Measurements from ENCODE around the gene PCDH19. TPM values are rescaled to one million over a fixed set of nuclear protein-coding genes. Genes with fewer than 3 reads are reported as not detected.

PCDH19 gene
- total and polyA plus RNA-seq, 10 of the 15 experiments (the other 5 are each of a cell fraction or from before 2014, with no cell fraction given), result 0.01 TPM; not detected in 9

DNA sequence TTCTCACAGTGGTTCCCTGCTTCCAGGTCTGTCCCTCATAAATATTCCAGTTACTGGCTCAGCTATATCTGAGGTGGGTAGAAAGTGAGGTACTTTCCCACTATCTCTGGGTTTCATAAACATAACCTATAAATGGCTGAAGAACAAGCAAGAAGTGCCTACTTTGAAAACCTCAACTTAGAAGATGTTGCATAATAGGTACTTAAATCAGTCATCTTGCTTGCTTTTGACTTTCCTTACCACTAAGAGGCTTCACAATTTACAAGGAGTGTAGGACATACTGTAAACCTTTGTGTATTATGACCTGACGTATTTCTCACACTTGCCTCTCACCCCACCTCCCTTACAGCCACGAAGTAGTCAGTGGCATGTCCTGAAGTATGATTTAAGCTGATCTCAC is 145.9 kb downstream of the PCDH19 start (continued):
- TF ChIP-seq, protein P1, sequence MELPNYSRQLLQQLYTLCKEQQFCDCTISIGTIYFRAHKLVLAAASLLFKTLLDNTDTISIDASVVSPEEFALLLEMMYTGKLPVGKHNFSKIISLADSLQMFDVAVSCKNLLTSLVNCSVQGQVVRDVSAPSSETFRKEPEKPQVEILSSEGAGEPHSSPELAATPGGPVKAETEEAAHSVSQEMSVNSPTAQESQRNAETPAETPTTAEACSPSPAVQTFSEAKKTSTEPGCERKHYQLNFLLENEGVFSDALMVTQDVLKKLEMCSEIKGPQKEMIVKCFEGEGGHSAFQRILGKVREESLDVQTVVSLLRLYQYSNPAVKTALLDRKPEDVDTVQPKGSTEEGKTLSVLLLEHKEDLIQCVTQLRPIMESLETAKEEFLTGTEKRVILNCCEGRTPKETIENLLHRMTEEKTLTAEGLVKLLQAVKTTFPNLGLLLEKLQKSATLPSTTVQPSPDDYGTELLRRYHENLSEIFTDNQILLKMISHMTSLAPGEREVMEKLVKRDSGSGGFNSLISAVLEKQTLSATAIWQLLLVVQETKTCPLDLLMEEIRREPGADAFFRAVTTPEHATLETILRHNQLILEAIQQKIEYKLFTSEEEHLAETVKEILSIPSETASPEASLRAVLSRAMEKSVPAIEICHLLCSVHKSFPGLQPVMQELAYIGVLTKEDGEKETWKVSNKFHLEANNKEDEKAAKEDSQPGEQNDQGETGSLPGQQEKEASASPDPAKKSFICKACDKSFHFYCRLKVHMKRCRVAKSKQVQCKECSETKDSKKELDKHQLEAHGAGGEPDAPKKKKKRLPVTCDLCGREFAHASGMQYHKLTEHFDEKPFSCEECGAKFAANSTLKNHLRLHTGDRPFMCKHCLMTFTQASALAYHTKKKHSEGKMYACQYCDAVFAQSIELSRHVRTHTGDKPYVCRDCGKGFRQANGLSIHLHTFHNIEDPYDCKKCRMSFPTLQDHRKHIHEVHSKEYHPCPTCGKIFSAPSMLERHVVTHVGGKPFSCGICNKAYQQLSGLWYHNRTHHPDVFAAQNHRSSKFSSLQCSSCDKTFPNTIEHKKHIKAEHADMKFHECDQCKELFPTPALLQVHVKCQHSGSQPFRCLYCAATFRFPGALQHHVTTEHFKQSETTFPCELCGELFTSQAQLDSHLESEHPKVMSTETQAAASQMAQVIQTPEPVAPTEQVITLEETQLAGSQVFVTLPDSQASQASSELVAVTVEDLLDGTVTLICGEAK (IDR thresholded peaks at IDR 0.05; ENCODE audit: borderline replicate concordance), result no peak
- TF ChIP-seq, protein P2, sequence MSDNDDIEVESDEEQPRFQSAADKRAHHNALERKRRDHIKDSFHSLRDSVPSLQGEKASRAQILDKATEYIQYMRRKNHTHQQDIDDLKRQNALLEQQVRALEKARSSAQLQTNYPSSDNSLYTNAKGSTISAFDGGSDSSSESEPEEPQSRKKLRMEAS (IDR thresholded peaks at IDR 0.05; ENCODE audit: low read depth, low read length), result no peak
- TF ChIP-seq ATF3 (IDR thresholded peaks at IDR 0.05; ENCODE audit: borderline replicate concordance, extremely low read depth, low read depth, low read length) (no peak), E2F4 (IDR thresholded peaks at IDR 0.05; ENCODE audit: low read depth, low read length) (no peak), BCL3 (IDR thresholded peaks at IDR 0.05; ENCODE audit: borderline replicate concordance, insufficient read depth, low read depth, low read length, poor library complexity, severe bottlenecking) (no peak), ZNF24 (IDR thresholded peaks at IDR 0.05) (no peak), ETV6 (conservative IDR thresholded peaks at IDR 0.05 in 1 of 2, IDR thresholded peaks at IDR 0.05 in 1 of 2; ENCODE audit: borderline replicate concordance in 1 of 2, low read depth in 1 of 2) (peak in 1 of 2 experiments; percentile 44; a peak in 1 of 4 replicates), CEBPB (IDR thresholded peaks at IDR 0.05; ENCODE audit: borderline replicate concordance in 1 of 2, low read depth in 2 of 2, low read length in 2 of 2) (peak in 1 of 2 experiments; percentile 54; a peak in 1 of 4 replicates), RBBP5 (conservative IDR thresholded peaks at IDR 0.05) (no peak), SMARCA5 (IDR thresholded peaks at IDR 0.05) (no peak), SP1 (IDR thresholded peaks at IDR 0.05; ENCODE audit: low read depth, low read length) (no peak), SMAD5 (IDR thresholded peaks at IDR 0.05; ENCODE audit: low read depth) (no peak), RAD21 (IDR thresholded peaks at IDR 0.05; ENCODE audit: insufficient read depth, low read depth, low read length) (no peak), PBX3 (IDR thresholded peaks at IDR 0.05; ENCODE audit: insufficient replicate concordance, low read depth, low read length) (no peak)
- TF ChIP-seq, protein P3, sequence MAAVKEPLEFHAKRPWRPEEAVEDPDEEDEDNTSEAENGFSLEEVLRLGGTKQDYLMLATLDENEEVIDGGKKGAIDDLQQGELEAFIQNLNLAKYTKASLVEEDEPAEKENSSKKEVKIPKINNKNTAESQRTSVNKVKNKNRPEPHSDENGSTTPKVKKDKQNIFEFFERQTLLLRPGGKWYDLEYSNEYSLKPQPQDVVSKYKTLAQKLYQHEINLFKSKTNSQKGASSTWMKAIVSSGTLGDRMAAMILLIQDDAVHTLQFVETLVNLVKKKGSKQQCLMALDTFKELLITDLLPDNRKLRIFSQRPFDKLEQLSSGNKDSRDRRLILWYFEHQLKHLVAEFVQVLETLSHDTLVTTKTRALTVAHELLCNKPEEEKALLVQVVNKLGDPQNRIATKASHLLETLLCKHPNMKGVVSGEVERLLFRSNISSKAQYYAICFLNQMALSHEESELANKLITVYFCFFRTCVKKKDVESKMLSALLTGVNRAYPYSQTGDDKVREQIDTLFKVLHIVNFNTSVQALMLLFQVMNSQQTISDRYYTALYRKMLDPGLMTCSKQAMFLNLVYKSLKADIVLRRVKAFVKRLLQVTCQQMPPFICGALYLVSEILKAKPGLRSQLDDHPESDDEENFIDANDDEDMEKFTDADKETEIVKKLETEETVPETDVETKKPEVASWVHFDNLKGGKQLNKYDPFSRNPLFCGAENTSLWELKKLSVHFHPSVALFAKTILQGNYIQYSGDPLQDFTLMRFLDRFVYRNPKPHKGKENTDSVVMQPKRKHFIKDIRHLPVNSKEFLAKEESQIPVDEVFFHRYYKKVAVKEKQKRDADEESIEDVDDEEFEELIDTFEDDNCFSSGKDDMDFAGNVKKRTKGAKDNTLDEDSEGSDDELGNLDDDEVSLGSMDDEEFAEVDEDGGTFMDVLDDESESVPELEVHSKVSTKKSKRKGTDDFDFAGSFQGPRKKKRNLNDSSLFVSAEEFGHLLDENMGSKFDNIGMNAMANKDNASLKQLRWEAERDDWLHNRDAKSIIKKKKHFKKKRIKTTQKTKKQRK (IDR thresholded peaks at IDR 0.05; ENCODE audit: low read depth, low read length), result no peak
- TF ChIP-seq, protein P4, sequence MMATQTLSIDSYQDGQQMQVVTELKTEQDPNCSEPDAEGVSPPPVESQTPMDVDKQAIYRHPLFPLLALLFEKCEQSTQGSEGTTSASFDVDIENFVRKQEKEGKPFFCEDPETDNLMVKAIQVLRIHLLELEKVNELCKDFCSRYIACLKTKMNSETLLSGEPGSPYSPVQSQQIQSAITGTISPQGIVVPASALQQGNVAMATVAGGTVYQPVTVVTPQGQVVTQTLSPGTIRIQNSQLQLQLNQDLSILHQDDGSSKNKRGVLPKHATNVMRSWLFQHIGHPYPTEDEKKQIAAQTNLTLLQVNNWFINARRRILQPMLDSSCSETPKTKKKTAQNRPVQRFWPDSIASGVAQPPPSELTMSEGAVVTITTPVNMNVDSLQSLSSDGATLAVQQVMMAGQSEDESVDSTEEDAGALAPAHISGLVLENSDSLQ (IDR thresholded peaks at IDR 0.05), result no peak

All from GM12878 (cell line).